Esophagus squamous epithelium (tissue), 5 donors: Measurements from ENCODE around the gene CLEC18B. TPM values are rescaled to one million over a fixed set of nuclear protein-coding genes. Genes with fewer than 3 reads are reported as not detected.

Experiments used
- DNase-seq: peaks from one replicate; lab custom pipeline; 2025; lab: John Stamatoyannopoulos, UW
- H3K27ac ChIP-seq, 4 donors: fragments of 200-600 bp; sonication (generic); one replicate each; pipeline ENCODE4 v1.5.1; 2016 to 2019; ENCODE audit warnings: mild to moderate bottlenecking in 1 of 4
- H3K27me3 ChIP-seq, 4 donors: fragments of 200-600 bp; sonication (generic); 1 replicate in 3 of 4; 2 replicates in 1 of 4; pipeline versions ENCODE4 v1.5.1 to v1.6.0; 2017 to 2021; ENCODE audit warnings: antibody characterized with exemption in 1 of 4
- H3K36me3 ChIP-seq, 3 donors: fragments of 200-600 bp; sonication (generic); one replicate each; pipeline ENCODE4 v1.5.1; 2016 to 2019
- H3K4me1 ChIP-seq, 3 donors: fragments of 200-600 bp; sonication (generic); one replicate each; pipeline ENCODE4 v1.5.1; 2017 to 2019
- H3K4me3 ChIP-seq, 4 donors: fragments of 200-600 bp; sonication (generic); 1 replicate in 3 of 4; 2 replicates in 1 of 4; pipeline ENCODE4 v1.5.1; 2016 to 2019; ENCODE audit warnings: mild to moderate bottlenecking in 2 of 4, moderate library complexity in 1 of 4
- H3K9me3 ChIP-seq, 3 donors: fragments of 200-600 bp; sonication (generic); one replicate each; pipeline ENCODE4 v1.5.1; 2016 to 2019
- CTCF ChIP-seq, 6 experiments: fragments of 450-650 bp in 4 of 6; fragments of 200-600 bp in 2 of 6; sonication (generic) in 2 of 6; IDR thresholded peaks; one replicate each; pipeline ENCODE4 v1.5.1; 2016 to 2019; ENCODE audit warnings: antibody characterized with exemption in 6 of 6, mild to moderate bottlenecking in 4 of 6, moderate library complexity in 4 of 6
- POLR2A ChIP-seq, 4 donors: fragments of 450-650 bp; IDR thresholded peaks; one replicate each; pipeline ENCODE4 v1.6.1; 2017; ENCODE audit warnings: antibody characterized with exemption in 4 of 4, mild to moderate bottlenecking in 4 of 4, moderate library complexity in 3 of 4
- WGBS, 2 donors: methylation state at CpG; one replicate each; pipeline ENCODE4 v1.1.5; 2018; 5-methylcytosine and 5-hydroxymethylcytosine counted together
- intact Hi-C: fragments of 100-400 bp; cut with DNase I; formaldehyde crosslinking; loops from one replicate; pipeline ENCODE4 v1.15.0; 2022
- total RNA-seq, 4 donors: library from RNA; depleted of rRNA; stranded (reverse); fragments of >200 nt; gene quantifications; one replicate each; pipeline ENCODE4 v1.1.0, GENCODE V29; 2016
- donor health status: DM: yes; HTN: yes; CAD: no.

CLEC18B gene
- total RNA-seq, 4 donors from 2014 or later: 0.38 to 6.2 (median 2.6) TPM

- intact Hi-C loops: no loop called here
- H3K36me3 ChIP-seq: peaks cover 0 to 100% (median 40%) of the 10 kb centered on the region in 3 donors
- WGBS, 2 donors: 89 to 94% methylated on average over 5 to 7 of the region's 7 CpGs
Observed at GRCh38 chr16:74465281-74465680, 44.0 kb upstream of the CLEC18B start.

GRCh38 chr16:74463888-74464287, 42.6 kb upstream of the CLEC18B start:
- H3K27me3 ChIP-seq: no peaks in the 10 kb centered on the region
- no peak overlapping the region for H3K27ac ChIP-seq
- peaks cover 3 to 15% (median 3%) of the 10 kb centered on the region in 3 donors for H3K4me1 ChIP-seq
- no peak for TF ChIP-seq POLR2A (IDR thresholded peaks at IDR 0.05)
- TF ChIP-seq CTCF (IDR thresholded peaks at IDR 0.05): no peak
- H3K9me3 ChIP-seq: no peaks in the 10 kb centered on the region
- peaks cover 0 to 100% (median 42%) of the 10 kb centered on the region in 3 donors for H3K36me3 ChIP-seq
- intact Hi-C loops: no loop called here
- 84 to 96% methylated on average over 2 of the region's 2 CpGs for WGBS, 2 donors
- DNase-seq: no peak
- H3K4me3 ChIP-seq: no peak overlapping the region

More at GRCh38 chr16:74465281-74465680, 44.0 kb upstream of the CLEC18B start:
- TF ChIP-seq CTCF (IDR thresholded peaks at IDR 0.05): no peak
- no peak for TF ChIP-seq POLR2A (IDR thresholded peaks at IDR 0.05)
- no peak overlapping the region for H3K4me3 ChIP-seq
- H3K27ac ChIP-seq: no peak overlapping the region
- peaks cover 3 to 15% (median 3%) of the 10 kb centered on the region in 3 donors for H3K4me1 ChIP-seq
- no peaks in the 10 kb centered on the region for H3K9me3 ChIP-seq
- no peaks in the 10 kb centered on the region for H3K27me3 ChIP-seq
- DNase-seq: no peak

GRCh38 chr16:74462361-74462760, 41.1 kb upstream of the CLEC18B start:
- Histone ChIP-seq H3K27me3 (no peaks in the 10 kb centered on the region), H3K4me3 (no peak overlapping the region), H3K27ac (peak overlapping the region in 1 of 4 donors; percentile 11), H3K36me3 (peaks cover 0 to 100% (median 49%) of the 10 kb centered on the region in 3 donors), H3K4me1 (peaks cover 3 to 15% (median 3%) of the 10 kb centered on the region in 3 donors), H3K9me3 (no peaks in the 10 kb centered on the region)
- no peak for DNase-seq
- intact Hi-C loops: no loop called here
- TF ChIP-seq CTCF (IDR thresholded peaks at IDR 0.05): no peak
- TF ChIP-seq POLR2A (IDR thresholded peaks at IDR 0.05): no peak
- WGBS, 2 donors: 57% methylated on average over 4 of the region's 4 CpGs

GRCh38 chr16:74461826-74462225, 40.5 kb upstream of the CLEC18B start:
- peaks cover 3 to 15% (median 3%) of the 10 kb centered on the region in 3 donors for H3K4me1 ChIP-seq
- intact Hi-C loops: no loop called here
- WGBS, 2 donors: 87 to 91% methylated on average over 9 of the region's 9 CpGs
- H3K27me3 ChIP-seq: no peaks in the 10 kb centered on the region
- TF ChIP-seq POLR2A (IDR thresholded peaks at IDR 0.05) (no peak), CTCF (IDR thresholded peaks at IDR 0.05) (no peak)
- peaks cover 0 to 100% (median 50%) of the 10 kb centered on the region in 3 donors for H3K36me3 ChIP-seq
- H3K9me3 ChIP-seq: no peaks in the 10 kb centered on the region
- no peak overlapping the region for H3K4me3 ChIP-seq
- H3K27ac ChIP-seq: peak overlapping the region in 1 of 4 donors; percentile 11
- DNase-seq: no peak

GRCh38 chr16:74460542-74460941, 39.3 kb upstream of the CLEC18B start:
- H3K27ac ChIP-seq: no peak overlapping the region
- H3K36me3 ChIP-seq: peaks cover 0 to 100% (median 54%) of the 10 kb centered on the region in 3 donors
- 93 to 97% methylated on average over 6 to 7 of the region's 7 CpGs for WGBS, 2 donors
- no peak for DNase-seq
- no peaks in the 10 kb centered on the region for H3K27me3 ChIP-seq
- intact Hi-C loops: no loop called here
- no peak for TF ChIP-seq CTCF (IDR thresholded peaks at IDR 0.05)
- no peak for TF ChIP-seq POLR2A (IDR thresholded peaks at IDR 0.05)
- H3K9me3 ChIP-seq: no peaks in the 10 kb centered on the region
- no peak overlapping the region for H3K4me3 ChIP-seq
- H3K4me1 ChIP-seq: peaks cover 3 to 24% (median 8%) of the 10 kb centered on the region in 3 donors
